ENCODE measurements around the gene LTB. TPM values are rescaled to one million over a fixed set of nuclear protein-coding genes. Genes with fewer than 3 reads are reported as not detected.

The LTB gene
- total RNA-seq, 4 donors from 2014 or later, result not detected

- Histone ChIP-seq H3K36me3 (peaks cover 8 to 16% of the 10 kb centered on the region in 2 donors), H3K27me3 (no peaks in the 10 kb centered on the region), H3K27ac (no peak overlapping the region), H3K4me1 (peaks cover 28 to 30% of the 10 kb centered on the region in 2 donors), H3K4me3 (replicated peaks in 1 of 3) (no peak overlapping the region), H3K9me3 (no peaks in the 10 kb centered on the region)
- 85 to 89% methylated on average over 2 of the region's 2 CpGs for WGBS, 2 donors
- TF ChIP-seq CTCF (IDR thresholded peaks at IDR 0.05) (no peak), POLR2A (IDR thresholded peaks at IDR 0.05) (no peak)
- no peak for DNase-seq
- intact Hi-C loops (cut with DNase I), result loop anchor here (5.0 to 10.0 kb wide), 2 partner anchors 50 to 53 kb away; partner anchors contain the start of gene MICB
Measured at GRCh38 chr6:31544676-31545075, 37.5 kb downstream of the LTB start.

- no peaks in the 10 kb centered on the region for H3K27me3 ChIP-seq
Measured at GRCh38 chr6:31543639-31544038, 38.6 kb downstream of the LTB start.

GRCh38 chr6:31541658-31542521 is 40.3 kb downstream of the LTB start, which contains the start of gene DDX39B:
DDX39B (minus strand) TSS chr6:31542003; CDS start chr6:31540532, 1,471 bp downstream.
- 0% methylated on average over 43 of the region's 43 CpGs for WGBS, 2 donors
- Histone ChIP-seq H3K36me3 (peaks cover 32 to 34% of the 10 kb centered on the region in 2 donors), H3K27ac (peak within 1 kb of the TSS; percentile 92 to 99 (median 97)), H3K27me3 (no peaks in the 10 kb centered on the region), H3K4me1 (peaks cover 24 to 25% of the 10 kb centered on the region in 2 donors), H3K4me3 (replicated peaks in 1 of 3) (peak within 1 kb of the TSS; percentile 28 to 77 (median 75)), H3K9me3 (no peaks in the 10 kb centered on the region)
- peak; percentile 96 to 97 for DNase-seq
- intact Hi-C loops (cut with DNase I), result loop anchor here (10.0 kb wide), 1 partner anchor 47 kb away; the partner anchor contains the start of gene MICB
- TF ChIP-seq POLR2A (IDR thresholded peaks at IDR 0.05), result peak; percentile 72 to 76
- TF ChIP-seq CTCF (IDR thresholded peaks at IDR 0.05), result no peak

More at GRCh38 chr6:31543639-31544038, 38.6 kb downstream of the LTB start:
- Histone ChIP-seq H3K9me3 (no peaks in the 10 kb centered on the region), H3K27ac (no peak overlapping the region), H3K4me1 (peaks cover 35% of the 10 kb centered on the region in 2 donors), H3K4me3 (replicated peaks in 1 of 3) (no peak overlapping the region), H3K36me3 (peaks cover 16 to 17% of the 10 kb centered on the region in 2 donors)
- intact Hi-C loops (cut with DNase I), result loop anchor here (10.0 kb wide), 1 partner anchor 49 kb away; the partner anchor contains the start of gene MICB
- no peak for TF ChIP-seq POLR2A (IDR thresholded peaks at IDR 0.05)
- DNase-seq, result no peak
- WGBS, 2 donors, result 91 to 94% methylated on average over 6 of the region's 6 CpGs

GRCh38 chr6:31541059-31541657 is 41.1 kb downstream of the LTB start:
- peaks cover 24 to 25% of the 10 kb centered on the region in 2 donors for H3K4me1 ChIP-seq
- 0 to 1% methylated on average over 21 of the region's 21 CpGs for whole genome bisulfite sequencing, 2 donors
- peak; percentile 51 to 55 for DNase-seq

More at GRCh38 chr6:31541059-31541657, 41.1 kb downstream of the LTB start:
- intact Hi-C loops (cut with DNase I), result loop anchor here (10.0 kb wide), 1 partner anchor 46 kb away; the partner anchor contains the start of gene MICB
- H3K27me3 ChIP-seq, result no peaks in the 10 kb centered on the region
- H3K4me3 ChIP-seq (replicated peaks in 1 of 3), result peak overlapping the region; percentile 28 to 77 (median 75)
- peak overlapping the region; percentile 92 to 99 (median 97) for H3K27ac ChIP-seq
- H3K9me3 ChIP-seq, result no peaks in the 10 kb centered on the region
- TF ChIP-seq CTCF (IDR thresholded peaks at IDR 0.05) (no peak), POLR2A (IDR thresholded peaks at IDR 0.05) (no peak)
- peaks cover 39 to 41% of the 10 kb centered on the region in 2 donors for H3K36me3 ChIP-seq

Measured in thyroid gland (tissue), 4 donors.